HG02938 (cell line): ENCODE measurements around the gene CRISPLD2.

Experiments
- ATAC-seq: cut with Tn5 transposase; IDR thresholded peaks from one replicate; pipeline ENCODE4 v1.9.1; 2021; ENCODE audit warnings: mild to moderate bottlenecking, moderate library complexity; ENCODE audit not compliant: unreplicated experiment

Gene CRISPLD2

DNA sequence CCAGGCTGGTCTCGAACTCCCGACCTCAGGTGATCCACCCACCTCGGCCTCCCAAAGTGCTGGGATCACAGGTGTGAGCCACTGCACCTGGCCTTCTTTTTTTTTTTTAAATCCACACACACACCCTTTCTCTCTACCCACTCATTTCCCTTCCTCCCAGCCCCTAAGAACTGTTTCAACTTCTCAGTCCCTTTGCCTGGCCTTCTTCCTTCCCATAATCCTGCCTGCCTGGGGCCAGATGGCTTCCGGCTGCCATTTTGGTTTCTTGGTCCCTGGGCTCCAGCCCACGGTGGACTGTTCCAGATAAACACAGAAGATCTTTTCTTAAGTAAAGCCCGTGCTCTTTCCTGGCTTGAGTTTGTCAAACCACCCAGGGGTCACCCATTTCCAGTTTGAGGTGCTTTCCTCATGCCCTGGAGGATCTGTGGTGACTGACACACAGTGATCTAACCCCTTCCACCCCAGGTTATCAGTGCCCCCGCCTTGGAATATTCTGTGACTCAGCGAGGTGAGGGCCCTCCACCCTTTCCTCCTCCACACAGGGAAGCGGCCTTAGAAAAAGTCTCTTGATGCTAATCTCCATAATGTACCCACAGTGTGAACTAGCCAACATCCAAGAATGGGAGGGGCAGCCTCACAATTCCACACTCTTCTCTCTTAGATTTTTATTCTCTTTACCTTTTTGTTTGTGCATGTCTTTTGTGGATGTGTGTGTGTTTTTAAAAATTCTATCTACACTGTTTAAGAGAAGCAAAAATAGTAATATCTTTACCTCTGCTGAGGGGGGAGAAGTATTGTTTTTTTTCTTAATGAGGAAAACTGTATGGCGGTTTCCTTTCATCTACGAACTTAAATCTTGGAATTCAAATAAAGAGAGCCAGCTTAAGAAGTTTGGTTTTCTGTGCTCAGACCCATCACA lies 60.0 kb downstream of the CRISPLD2 start:
- no peak for ATAC-seq

- ATAC-seq: no peak
Measured at GRCh38 chr16:84881702-84882521, 62.1 kb downstream of the CRISPLD2 start.

DNA sequence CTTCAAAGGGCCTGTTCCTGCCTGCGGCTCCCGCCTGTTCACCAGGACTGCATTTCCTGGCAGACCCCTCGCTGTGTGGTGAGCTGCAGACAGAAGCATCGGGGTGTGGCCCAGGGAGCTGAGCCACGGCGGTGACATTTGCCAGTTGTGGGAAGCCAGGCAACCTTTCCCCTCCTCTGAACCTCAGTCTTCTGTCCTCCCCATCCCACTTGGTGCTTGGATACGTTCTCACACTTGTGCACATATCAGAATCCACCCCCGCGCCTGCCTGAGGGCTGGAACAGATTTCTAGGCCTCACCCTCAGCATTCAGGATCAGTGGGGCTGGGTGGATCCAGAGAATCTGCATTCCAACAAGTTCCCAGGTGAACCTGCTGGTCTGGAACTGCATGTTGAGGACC lies 63.5 kb downstream of the CRISPLD2 start:
- no peak for ATAC-seq

- no peak for ATAC-seq
Measured at GRCh38 chr16:84884246-84884595, 64.4 kb downstream of the CRISPLD2 start.

- no peak for ATAC-seq
Measured at GRCh38 chr16:84884596-84885341, 65.0 kb downstream of the CRISPLD2 start.

DNA sequence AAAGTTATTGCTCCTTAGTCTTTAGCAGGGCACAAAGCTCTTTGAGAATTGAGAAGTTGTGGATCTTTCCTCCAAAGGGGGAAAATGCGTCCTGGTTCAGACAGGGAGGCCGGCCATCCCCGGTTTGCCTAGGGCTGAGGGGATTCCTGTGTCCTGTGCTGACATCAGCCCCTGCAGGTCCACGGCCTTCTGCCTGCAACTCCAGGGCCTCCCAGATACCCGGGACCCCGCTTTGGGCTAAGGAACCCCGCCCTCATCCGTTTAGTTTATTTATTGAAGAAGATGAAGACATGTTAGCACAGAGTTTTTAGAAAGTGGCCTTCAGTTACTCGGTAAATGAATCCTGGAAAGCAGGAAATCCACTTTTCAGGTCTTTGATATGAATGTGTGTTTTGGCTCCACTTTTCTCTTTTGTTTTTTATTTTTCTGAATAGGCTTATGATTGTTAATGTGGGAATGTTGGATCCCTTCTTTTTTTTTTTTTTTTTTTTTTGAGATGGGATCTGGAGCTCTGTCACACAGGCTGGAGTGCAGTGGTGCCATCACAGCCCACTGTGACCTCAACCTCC lies 65.6 kb downstream of the CRISPLD2 start:
- ATAC-seq: no peak

- no peak for ATAC-seq
Measured at GRCh38 chr16:84886497-84887090, 66.8 kb downstream of the CRISPLD2 start.

DNA sequence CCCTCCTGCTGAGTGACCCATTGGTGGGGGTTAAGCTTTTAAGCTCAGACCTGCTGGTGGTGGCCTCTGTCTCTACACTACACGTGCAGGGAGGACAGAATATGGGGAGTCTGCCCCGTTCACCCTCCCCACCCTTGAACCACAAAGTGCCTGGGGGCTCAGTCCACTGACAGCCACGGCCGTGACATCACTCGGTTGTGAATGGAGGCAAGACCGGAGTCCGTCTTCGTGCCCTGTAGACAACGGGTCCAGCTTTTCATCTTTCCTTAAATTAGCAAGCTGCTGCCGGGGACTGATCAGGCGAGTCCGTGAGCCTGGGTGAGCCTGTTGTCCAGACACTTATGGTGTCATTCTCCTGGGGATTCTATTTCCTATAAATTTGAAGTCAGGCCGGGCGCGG lies 67.4 kb downstream of the CRISPLD2 start:
- ATAC-seq: no peak

GRCh38 chr16:84888450-84888849 lies 68.7 kb downstream of the CRISPLD2 start:
- ATAC-seq: no peak

GRCh38 chr16:84889066-84889465 lies 69.3 kb downstream of the CRISPLD2 start:
- no peak for ATAC-seq

DNA sequence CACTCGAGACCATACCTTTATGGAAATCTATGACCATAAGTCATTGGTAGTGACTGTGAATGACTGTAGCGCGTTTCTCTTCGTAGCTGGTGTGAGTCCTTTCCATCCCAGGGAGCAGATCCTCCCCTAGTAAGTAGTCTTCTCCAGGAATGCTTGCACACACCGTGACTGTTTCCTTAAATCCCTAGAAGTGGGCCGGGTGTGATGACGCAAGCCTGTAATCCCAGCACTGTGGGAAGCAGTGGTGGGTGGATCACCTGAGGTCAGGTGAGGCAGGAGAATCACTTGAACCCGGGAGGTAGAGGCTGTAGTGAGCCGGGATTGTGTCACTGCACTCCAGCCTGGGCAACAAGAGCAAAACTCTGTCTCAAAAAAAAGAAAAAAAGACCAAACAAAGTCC lies 70.6 kb downstream of the CRISPLD2 start:
- no peak for ATAC-seq

DNA sequence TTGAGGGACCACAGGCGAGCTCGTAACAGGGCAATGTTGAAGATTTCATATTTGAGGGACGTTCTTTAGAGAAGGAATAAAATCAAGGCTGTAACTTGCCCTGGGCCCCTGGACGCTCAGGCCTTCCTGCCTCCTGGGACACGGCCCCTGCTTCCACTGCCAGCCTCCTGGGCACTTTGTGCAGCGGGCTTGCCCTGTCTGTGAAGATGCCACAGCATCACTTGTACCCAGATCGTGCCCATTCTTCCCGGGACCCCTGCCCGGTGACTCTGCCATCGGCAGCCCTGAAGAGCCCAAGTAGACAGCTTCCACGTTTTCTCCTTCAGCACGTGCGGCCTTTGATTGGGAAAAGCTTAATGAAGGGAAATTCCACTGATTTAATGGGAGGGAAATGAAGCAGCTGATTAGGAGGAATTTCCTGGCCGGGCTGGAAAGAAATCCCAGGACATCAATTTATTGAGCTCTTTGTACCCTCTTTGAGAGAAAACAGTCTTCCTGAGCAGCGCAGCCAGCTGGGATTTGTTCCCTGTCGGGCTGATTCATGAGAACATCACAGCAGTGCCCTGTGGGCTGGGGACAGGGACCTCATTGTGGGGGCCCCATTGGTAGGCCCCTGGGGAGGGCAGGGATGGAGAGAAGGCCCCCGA lies 71.5 kb downstream of the CRISPLD2 start:
- ATAC-seq: no peak

- no peak for ATAC-seq
Measured at GRCh38 chr16:84892097-84892496, 72.3 kb downstream of the CRISPLD2 start.

GRCh38 chr16:84893467-84893848 lies 73.7 kb downstream of the CRISPLD2 start:
- no peak for ATAC-seq

- ATAC-seq: peak; percentile 45
Measured at GRCh38 chr16:84893849-84894599, 74.2 kb downstream of the CRISPLD2 start.

DNA sequence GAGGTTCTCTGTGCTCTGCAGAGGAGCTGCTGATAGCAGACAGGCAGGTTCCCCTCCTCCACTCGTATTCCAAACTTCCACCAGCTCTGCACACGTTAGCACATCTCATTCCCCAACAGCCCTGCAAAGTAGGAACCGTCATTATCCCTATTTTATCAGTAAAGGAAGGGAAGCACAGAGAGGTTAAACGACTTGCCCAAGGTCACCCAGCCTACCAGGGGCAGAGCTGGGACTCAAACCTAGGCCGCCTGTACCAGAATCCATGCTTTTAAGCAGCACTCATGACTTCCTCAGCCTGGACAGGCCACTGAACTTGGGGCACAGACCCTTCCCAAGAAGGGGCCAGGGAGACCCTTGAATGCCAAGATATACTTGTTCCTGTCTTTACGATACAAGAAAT lies 75.2 kb downstream of the CRISPLD2 start:
- no peak for ATAC-seq

DNA sequence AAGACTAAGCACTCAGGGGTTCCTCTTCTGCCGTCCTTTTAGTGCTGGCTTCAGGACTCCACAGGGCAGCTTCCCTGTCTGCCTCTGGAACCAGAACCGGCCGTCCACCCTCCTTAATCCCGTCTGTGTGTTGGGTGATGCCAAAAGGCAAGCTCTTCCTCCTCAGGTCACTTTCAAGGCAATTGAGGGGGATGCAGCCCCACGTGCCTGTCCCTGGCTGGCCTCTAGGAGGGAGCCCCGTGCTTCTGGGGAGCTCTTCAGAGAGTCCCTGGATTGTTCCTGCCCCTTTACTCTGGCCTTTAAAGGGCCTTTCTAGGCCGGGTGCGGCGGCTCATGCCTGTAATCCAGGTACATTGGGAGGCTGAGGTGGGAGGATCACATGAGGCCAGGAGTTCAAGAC lies 77.1 kb downstream of the CRISPLD2 start:
- no peak for ATAC-seq

DNA sequence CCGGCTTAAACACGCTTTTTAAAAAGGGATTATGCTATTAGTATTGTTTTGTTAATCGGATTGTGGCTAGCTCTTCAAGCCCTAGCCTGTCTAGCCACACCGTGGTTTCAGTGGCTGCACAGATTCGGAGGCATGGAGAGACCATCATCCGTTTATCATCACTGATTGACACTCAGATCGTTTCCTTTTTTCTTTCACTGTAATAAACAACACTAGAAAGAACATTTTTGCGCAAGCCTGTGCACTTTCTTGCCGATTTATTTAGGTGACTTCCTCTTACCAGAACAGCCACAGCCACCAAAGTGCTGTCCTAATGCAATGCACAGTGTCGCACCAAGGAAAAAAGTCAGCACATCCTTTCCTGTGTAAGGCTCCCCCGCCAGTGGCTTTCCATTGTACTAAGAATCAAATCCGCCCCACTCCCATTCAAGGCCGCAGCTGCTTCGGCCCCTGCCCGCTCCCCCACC lies 78.2 kb downstream of the CRISPLD2 start:
- ATAC-seq: no peak

GRCh38 chr16:84898447-84898846 lies 78.7 kb downstream of the CRISPLD2 start:
- no peak for ATAC-seq
